HG03439 (cell line): ENCODE data around the gene NR4A2.

Experiments used
- ATAC-seq: cut with Tn5 transposase; IDR thresholded peaks from one replicate; pipeline ENCODE4 v1.9.1; 2021; ENCODE audit warnings: mild to moderate bottlenecking, moderate library complexity; ENCODE audit not compliant: unreplicated experiment

Gene NR4A2

GRCh38 chr2:156332534-156333273 is at the start of gene NR4A2:
TSS of gene NR4A2 (minus strand) at chr2:156332721. CDS start at chr2:156330186, 2,535 bp downstream.
- ATAC-seq: peak; percentile 77

GRCh38 chr2:156380117-156380645 is 47.7 kb upstream of the NR4A2 start:
- peak; percentile 81 for ATAC-seq

DNA sequence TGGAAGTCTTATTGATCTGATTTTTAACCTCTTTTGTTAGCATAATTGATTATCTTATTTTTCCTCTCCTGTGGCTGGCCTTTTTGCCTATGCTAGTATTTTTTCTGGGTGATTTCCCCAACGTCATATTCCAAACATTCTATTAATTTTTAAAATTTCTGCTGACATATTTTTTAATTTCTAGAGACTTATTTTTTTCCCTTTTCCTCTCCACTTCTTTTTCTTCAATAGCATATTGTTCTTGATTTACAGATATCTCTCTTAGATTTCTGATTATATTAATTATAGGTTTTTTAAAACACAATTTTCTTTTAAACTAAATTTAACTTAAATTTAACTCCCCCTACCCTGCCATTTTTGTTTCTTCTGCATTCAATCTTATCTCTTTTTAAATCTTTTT is 47.2 kb upstream of the NR4A2 start:
- no peak for ATAC-seq

- ATAC-seq: no peak
Measured at GRCh38 chr2:156379071-156379470, 46.5 kb upstream of the NR4A2 start.

DNA sequence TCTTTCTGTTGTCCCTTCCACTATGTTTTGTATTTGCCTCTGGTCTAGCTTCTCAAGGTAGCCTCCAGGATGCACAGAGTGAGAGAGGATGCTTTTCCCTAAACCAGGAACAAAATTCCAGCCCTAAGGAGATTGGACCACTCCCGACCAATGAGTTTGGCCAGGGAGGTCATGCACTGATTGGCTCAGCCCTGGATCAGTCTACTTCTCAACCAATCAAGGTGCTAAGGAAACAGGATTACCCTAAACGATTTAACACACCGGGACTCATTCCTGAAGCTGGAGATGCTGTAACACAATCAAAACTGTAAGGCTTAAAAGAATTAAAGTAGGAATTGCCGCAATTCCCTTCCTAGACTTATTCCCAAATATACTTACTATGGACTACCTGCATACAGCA is 34.2 kb upstream of the NR4A2 start:
- no peak for ATAC-seq

DNA sequence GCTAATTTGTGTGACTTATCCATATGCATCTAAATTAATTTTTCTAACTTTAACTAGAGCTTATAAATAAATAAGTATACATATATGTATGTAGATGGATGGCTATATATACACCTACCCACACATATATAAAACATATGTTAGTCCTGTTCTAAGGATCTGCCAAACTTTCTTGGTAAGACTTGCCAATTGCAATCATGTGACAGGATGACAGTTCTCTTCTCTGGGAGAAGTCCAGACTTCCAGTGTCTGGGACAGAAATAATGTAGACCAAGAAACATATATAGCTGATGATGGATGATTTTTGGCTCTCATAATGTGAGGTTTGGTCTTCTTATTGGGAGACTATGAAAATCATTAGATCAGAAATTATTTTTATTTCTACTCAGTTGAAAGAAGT is 30.6 kb upstream of the NR4A2 start:
- no peak for ATAC-seq

DNA sequence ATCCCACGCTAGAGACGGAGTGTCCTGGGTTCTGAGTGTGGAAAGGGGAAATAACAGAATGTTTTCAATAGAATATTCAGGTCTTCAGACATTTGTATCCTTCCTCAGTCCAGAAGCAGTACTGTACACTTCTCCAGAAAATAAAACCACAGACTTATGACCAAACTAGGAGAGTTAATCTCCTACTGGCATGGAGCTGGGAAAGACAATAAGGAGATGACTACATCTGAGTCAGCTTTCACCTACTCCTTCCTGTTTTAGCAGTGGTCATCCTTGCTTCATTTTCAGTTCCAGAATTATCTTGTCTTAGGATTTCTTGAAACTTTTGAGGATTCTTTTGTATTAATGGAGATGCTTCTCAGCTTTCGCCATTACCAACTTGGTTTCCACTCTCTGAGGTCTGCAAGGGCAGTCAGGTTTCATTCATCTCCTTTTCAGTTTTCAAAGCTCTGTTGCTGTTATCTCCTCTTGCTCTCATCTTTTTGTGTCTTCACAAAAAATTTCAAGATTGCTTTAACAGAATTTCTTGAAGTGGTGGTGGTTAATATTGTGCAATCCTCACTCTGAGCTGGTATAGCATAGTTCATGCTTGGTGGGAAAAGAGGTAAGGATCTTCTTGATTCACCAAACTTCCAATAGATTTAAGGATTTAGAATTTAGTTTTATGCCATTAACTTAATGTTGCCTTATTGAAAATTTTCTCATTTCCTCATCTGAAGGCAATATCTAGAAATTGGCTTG is 23.7 kb upstream of the NR4A2 start:
- no peak for ATAC-seq

DNA sequence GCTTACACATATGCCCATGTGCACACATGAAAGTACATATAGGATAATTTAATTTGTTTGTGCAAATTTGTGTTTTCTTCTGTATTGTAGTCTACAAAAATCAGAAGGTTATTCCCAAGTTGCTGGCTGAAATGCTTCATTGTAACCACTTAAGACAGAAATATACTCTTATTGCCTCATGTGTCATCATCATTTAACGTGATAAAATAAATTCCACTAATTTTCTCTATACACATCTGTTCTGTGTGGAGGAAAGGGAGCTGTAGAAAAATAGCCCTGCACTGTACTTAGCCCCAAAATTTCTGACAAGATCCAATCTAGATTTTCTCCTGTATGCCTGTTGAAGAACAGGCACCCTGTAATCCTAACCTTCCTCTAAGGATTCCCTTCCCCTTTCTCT is 20.4 kb upstream of the NR4A2 start:
- ATAC-seq: no peak

DNA sequence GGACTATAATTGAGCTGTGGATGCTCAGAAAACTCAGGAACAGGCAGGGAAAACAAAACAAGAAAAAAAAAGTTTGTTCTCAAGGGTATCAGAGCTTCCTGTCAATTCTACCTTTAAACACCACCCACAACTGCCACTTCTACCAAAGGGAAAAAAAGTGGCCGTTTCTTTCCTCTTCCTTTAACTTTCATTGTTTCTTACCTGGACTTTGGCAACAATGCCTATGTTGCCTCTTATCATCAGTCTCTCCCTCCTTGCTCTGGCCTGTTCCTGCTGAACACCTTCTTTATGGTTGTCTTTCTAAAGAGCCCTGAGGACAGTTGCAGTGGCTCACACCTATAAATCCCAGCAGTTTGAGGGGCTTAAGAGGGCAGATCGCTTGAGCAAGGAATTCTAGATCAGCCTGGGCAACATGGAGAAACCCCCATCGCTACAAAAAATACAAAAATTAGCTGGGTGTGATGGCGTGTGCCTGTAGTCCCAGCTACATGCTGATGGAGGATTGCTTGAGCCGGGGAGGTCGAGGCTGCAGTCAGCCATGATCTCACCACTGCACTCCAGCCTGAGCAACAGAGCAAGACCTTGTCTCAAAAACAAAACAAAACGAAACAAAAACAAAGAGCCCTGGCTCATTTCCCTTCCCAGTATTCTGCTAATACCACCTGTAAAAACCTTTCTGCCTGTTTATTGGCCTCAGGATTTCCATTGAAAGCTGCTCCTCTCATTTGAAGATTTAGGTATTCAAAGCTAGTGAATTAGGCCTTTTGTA is 18.0 kb upstream of the NR4A2 start:
- ATAC-seq: no peak

- no peak for ATAC-seq
Measured at GRCh38 chr2:156349605-156350004, 17.1 kb upstream of the NR4A2 start.

DNA sequence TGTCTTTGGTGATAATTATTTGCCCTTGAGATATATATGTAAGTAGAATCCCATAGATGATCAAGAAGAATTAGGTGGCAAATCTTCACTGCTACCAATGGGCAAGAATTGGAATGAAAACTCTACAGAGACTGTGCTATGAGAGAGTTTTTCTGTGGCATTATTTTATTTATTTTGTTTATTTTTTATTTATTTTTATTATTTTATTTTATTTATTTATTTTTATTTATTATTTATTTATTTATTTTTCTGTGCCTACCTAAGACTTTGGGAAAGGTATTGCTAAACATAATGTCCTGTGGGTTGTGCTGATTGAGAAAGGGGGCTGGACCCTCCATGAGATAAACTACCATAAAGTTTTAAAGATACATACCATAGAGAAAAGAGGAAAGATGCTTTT is 16.6 kb upstream of the NR4A2 start:
- ATAC-seq: no peak

GRCh38 chr2:156347431-156347830 is 14.9 kb upstream of the NR4A2 start:
- ATAC-seq: no peak

- ATAC-seq: no peak
Measured at GRCh38 chr2:156346731-156347130, 14.2 kb upstream of the NR4A2 start.

DNA sequence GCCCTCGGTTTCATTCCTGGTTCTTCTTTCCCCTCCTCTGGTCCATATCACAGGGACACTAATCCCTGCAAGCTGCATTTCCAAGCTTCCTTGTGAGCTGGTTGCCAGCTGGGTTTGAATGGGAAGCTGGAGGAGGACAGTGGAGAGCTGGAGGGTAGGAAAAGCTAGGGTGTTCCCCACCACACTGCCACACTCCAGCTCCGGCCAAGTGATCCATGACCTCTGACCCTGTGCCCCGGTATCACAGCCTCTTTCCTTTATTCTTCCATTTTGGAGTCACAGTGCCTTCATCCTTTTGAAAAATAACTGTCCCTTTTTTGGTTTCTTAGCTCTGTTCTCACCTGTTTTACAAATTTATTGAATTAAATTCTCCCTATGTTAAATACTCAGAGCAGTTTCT is 13.1 kb upstream of the NR4A2 start:
- ATAC-seq: no peak

DNA sequence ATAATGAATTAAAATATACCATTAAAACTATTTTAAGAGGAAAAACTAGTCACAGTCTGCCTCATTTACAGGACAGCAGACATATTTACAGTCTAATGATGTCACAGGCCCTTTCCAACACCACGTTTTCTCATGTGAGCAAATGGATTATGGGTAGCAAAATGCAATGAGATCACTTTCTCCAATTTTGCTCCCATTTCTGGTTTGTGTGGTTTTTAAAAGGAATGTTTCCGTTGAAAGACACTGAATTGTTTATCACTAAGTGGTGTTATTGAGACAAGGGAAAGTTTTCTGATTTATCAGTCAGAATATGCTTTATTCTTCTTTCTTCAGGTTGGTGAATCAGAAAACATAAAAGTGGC is 11.4 kb upstream of the NR4A2 start:
- no peak for ATAC-seq

GRCh38 chr2:156343096-156343939 is 10.8 kb upstream of the NR4A2 start:
- no peak for ATAC-seq

GRCh38 chr2:156342254-156343095 is 10.0 kb upstream of the NR4A2 start:
- ATAC-seq: peak; percentile 59

DNA sequence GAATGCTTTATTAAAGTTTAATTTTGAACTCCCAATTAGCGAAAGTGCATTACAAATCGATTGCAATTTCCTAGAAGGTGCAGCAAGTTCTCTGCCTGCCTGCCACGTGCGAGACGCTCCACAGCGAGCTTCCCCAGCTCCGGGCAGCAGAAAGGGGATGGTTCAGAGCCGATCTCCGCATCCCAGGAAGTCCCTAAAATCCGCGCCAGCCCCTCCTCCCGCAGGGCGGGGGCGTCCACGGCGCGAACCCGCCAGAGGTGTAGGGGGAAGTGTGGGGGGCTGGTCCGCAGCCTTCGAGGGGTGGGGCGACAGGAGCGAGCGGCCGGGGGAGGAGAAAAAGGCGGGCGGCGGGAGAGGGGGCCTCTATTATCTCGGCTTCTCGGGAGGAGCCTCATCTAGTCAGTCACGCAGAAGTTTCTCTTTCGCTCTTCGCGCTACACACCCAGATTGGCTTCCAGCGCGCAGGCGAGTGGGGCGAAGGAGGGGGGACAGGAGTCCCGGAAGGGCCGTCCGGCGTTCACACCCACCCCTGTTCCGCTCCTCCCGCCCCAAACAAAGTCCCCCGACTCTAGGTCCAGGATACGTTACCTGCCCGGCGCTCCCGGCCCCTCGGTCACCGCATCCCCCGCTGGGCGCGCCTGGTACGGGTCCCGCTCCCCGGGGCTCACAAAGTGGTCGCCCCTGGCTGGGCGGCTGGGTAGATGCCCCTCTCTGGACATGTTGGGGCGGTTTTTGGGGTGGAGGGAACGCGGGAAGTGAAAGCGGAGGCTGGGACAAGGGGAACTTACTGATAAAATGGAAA is 9.1 kb upstream of the NR4A2 start:
- peak; percentile 82 for ATAC-seq
